Measurements from ENCODE around the gene MEOX2.

- TF ChIP-seq EZH2phosphoT487 (IDR thresholded peaks at IDR 0.05) (no peak), EZH2 (IDR thresholded peaks at IDR 0.05) (no peak)
- TF ChIP-seq, protein P1, sequence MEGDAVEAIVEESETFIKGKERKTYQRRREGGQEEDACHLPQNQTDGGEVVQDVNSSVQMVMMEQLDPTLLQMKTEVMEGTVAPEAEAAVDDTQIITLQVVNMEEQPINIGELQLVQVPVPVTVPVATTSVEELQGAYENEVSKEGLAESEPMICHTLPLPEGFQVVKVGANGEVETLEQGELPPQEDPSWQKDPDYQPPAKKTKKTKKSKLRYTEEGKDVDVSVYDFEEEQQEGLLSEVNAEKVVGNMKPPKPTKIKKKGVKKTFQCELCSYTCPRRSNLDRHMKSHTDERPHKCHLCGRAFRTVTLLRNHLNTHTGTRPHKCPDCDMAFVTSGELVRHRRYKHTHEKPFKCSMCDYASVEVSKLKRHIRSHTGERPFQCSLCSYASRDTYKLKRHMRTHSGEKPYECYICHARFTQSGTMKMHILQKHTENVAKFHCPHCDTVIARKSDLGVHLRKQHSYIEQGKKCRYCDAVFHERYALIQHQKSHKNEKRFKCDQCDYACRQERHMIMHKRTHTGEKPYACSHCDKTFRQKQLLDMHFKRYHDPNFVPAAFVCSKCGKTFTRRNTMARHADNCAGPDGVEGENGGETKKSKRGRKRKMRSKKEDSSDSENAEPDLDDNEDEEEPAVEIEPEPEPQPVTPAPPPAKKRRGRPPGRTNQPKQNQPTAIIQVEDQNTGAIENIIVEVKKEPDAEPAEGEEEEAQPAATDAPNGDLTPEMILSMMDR (IDR thresholded peaks at IDR 0.05) = no peak
These were observed 79.9 kb downstream of the MEOX2 start for GRCh38 chr7:15606561-15606960.
